ENCODE data around the gene CCM2L.
A peak's percentile ranks its signal among the peaks of the same experiment; 100 is the strongest.

CCM2L gene

GRCh38 chr20:32010101-32010500, at the start of gene CCM2L:
TSS of gene CCM2L (plus strand) at chr20:32010438. CDS start at chr20:32010455, 17 bp downstream.
- DNase-seq (ENCODE audit: low read depth in 3 of 3): no peak

GRCh38 chr20:31962761-31963160, 47.5 kb upstream of the CCM2L start:
- DNase-seq (ENCODE audit: low read depth in 3 of 3): no peak

GRCh38 chr20:31963889-31964288, 46.3 kb upstream of the CCM2L start:
- no peak for DNase-seq (ENCODE audit: low read depth in 3 of 3)

GRCh38 chr20:31966991-31967655, 43.1 kb upstream of the CCM2L start:
- DNase-seq (ENCODE audit: low read depth in 3 of 3): no peak

- no peak for DNase-seq (ENCODE audit: low read depth in 3 of 3)
These were observed 42.4 kb upstream of the CCM2L start, which contains the start of gene XKR7 for GRCh38 chr20:31967830-31968249. TSS of gene XKR7 (plus strand) at chr20:31968151. CDS start at chr20:31968176, 25 bp downstream.

GRCh38 chr20:31968291-31969126, 41.7 kb upstream of the CCM2L start:
- peak; percentile 52 to 67 (median 61) for DNase-seq (ENCODE audit: low read depth in 3 of 3)

GRCh38 chr20:31969991-31970390, 40.2 kb upstream of the CCM2L start:
- DNase-seq (ENCODE audit: low read depth in 3 of 3): no peak

- DNase-seq (ENCODE audit: low read depth in 3 of 3): no peak
These were observed 37.7 kb upstream of the CCM2L start for GRCh38 chr20:31972471-31973021.

GRCh38 chr20:31974296-31974695, 35.9 kb upstream of the CCM2L start:
- DNase-seq (ENCODE audit: low read depth in 3 of 3): no peak

GRCh38 chr20:31974951-31975487, 35.2 kb upstream of the CCM2L start:
- DNase-seq (ENCODE audit: low read depth in 3 of 3): no peak

- no peak for DNase-seq (ENCODE audit: low read depth in 3 of 3)
These were observed 34.4 kb upstream of the CCM2L start for GRCh38 chr20:31975874-31976273.

GRCh38 chr20:31977080-31977479, 33.2 kb upstream of the CCM2L start:
- no peak for DNase-seq (ENCODE audit: low read depth in 3 of 3)

- no peak for DNase-seq (ENCODE audit: low read depth in 3 of 3)
These were observed 30.4 kb upstream of the CCM2L start for GRCh38 chr20:31979713-31980426.

GRCh38 chr20:31981784-31982183, 28.5 kb upstream of the CCM2L start:
- no peak for DNase-seq (ENCODE audit: low read depth in 3 of 3)

GRCh38 chr20:31984981-31985471, 25.2 kb upstream of the CCM2L start:
- DNase-seq (ENCODE audit: low read depth in 3 of 3): no peak

- DNase-seq (ENCODE audit: low read depth in 3 of 3): no peak
These were observed 22.5 kb upstream of the CCM2L start for GRCh38 chr20:31987744-31988143.

GRCh38 chr20:31988430-31989015, 21.7 kb upstream of the CCM2L start:
- DNase-seq (ENCODE audit: low read depth in 3 of 3): no peak

GRCh38 chr20:31989030-31989645, 21.1 kb upstream of the CCM2L start:
- DNase-seq (ENCODE audit: low read depth in 3 of 3): no peak

GRCh38 chr20:31990641-31991338, 19.4 kb upstream of the CCM2L start:
- DNase-seq (ENCODE audit: low read depth in 3 of 3): no peak

GRCh38 chr20:31991339-31991705, 18.9 kb upstream of the CCM2L start:
- DNase-seq (ENCODE audit: low read depth in 3 of 3): no peak
